Activated CD8-positive, alpha-beta memory T cell treated with anti-CD3 and anti-CD28 coated beads for 48 hours (primary cell): ENCODE measurements around the gene RNH1.
"Not testable (repeated sequence)": the region's sequence is repeated elsewhere in the genome, so short reads cannot be mapped to it uniquely, and the experiment has no call there.

Experiments used
- DNase-seq, 3 experiments: peaks; one replicate each; pipeline ENCODE4 v3.0.0-alpha.2; 2020; ENCODE audit warnings: low read depth in 2 of 3, low spot score in 2 of 3

The RNH1 gene

GRCh38 chr11:477052-477715, 29.9 kb downstream of the RNH1 start:
- no peak for DNase-seq

- DNase-seq = no peak
These were observed 30.6 kb downstream of the RNH1 start for GRCh38 chr11:476416-476815.

GRCh38 chr11:475941-476340, 31.1 kb downstream of the RNH1 start:
- no peak for DNase-seq

- DNase-seq = no peak
These were observed 32.0 kb downstream of the RNH1 start for GRCh38 chr11:474914-475506.

GRCh38 chr11:473962-474785, 32.9 kb downstream of the RNH1 start:
- no peak for DNase-seq

- DNase-seq = no peak
These were observed 33.6 kb downstream of the RNH1 start for GRCh38 chr11:473415-473814.

- DNase-seq = no peak
These were observed 34.2 kb downstream of the RNH1 start for GRCh38 chr11:472816-473215.

- DNase-seq = no peak
These were observed 34.8 kb downstream of the RNH1 start for GRCh38 chr11:472272-472671.

- DNase-seq = no peak
These were observed 35.4 kb downstream of the RNH1 start for GRCh38 chr11:471468-472145.

- DNase-seq = no peak
These were observed 37.1 kb downstream of the RNH1 start for GRCh38 chr11:469684-470560.

- not testable (repeated sequence) for DNase-seq
These were observed 37.9 kb downstream of the RNH1 start for GRCh38 chr11:469026-469683.

- no peak for DNase-seq
These were observed 38.5 kb downstream of the RNH1 start for GRCh38 chr11:468493-468892.

GRCh38 chr11:468036-468435, 39.0 kb downstream of the RNH1 start:
- DNase-seq = no peak

GRCh38 chr11:465896-466530, 41.0 kb downstream of the RNH1 start:
- DNase-seq = no peak

GRCh38 chr11:464316-464715, 42.7 kb downstream of the RNH1 start:
- DNase-seq = no peak

GRCh38 chr11:462107-462890, 44.7 kb downstream of the RNH1 start:
- no peak for DNase-seq

- DNase-seq = no peak
These were observed 45.4 kb downstream of the RNH1 start for GRCh38 chr11:461626-462025.

- DNase-seq = no peak
These were observed 46.5 kb downstream of the RNH1 start for GRCh38 chr11:460331-461199.
